PFSK-1 (cell line): ENCODE measurements around the gene BPIFA1.

Source experiments
- FOXP2 ChIP-seq: optimal IDR thresholded peaks from 2 replicates; pipeline ENCODE3; 2011; ENCODE audit warnings: borderline replicate concordance, control low read depth, inconsistent platforms; ENCODE audit not compliant: insufficient read depth; ENCODE audit errors: extremely low read length, extremely low read depth
- POLR2AphosphoS5 ChIP-seq: IDR thresholded peaks from 2 replicates; pipeline ENCODE4 v1.6.1; 2012; ENCODE audit warnings: low read depth, mild to moderate bottlenecking, control low read depth, low read length, moderate library complexity
- SIN3A ChIP-seq: IDR thresholded peaks from 2 replicates; pipeline ENCODE4 v1.6.1; 2012; ENCODE audit warnings: mild to moderate bottlenecking, low read length, moderate library complexity, borderline replicate concordance; ENCODE audit not compliant: insufficient read depth
- TAF1 ChIP-seq: IDR thresholded peaks from 2 replicates; pipeline ENCODE4 v1.6.1; 2012; ENCODE audit warnings: low read length, control low read depth, borderline replicate concordance; ENCODE audit not compliant: insufficient read depth
- TF ChIP-seq, protein P1 (sequence below), 2 experiments: IDR thresholded peaks; 2 replicates each; pipeline versions ENCODE4 v1.6.1 to v1.8.0; 2011 to 2012; ENCODE audit warnings: low read depth in 2 of 2, low read length in 2 of 2, control low read depth in 1 of 2, inconsistent platforms in 1 of 2, mild to moderate bottlenecking in 1 of 2, moderate library complexity in 1 of 2; ENCODE audit not compliant: insufficient read depth in 1 of 2

DNA sequence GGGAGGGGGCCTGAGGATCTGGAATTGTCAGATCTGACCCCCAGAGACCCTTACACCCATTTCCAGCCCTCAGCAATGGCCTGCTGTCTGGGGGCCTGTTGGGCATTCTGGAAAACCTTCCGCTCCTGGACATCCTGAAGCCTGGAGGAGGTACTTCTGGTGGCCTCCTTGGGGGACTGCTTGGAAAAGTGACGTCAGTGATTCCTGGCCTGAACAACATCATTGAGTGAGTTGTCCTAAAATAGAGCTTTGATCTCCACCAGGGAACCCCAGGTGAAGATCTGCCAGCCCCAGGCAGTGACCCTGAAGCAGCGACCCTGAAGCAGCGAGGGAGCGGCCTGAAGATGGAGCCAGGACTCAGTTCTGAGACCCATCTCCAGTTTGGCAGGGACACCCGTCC is 2.2 kb downstream of the BPIFA1 start:
- TF ChIP-seq, protein P1, sequence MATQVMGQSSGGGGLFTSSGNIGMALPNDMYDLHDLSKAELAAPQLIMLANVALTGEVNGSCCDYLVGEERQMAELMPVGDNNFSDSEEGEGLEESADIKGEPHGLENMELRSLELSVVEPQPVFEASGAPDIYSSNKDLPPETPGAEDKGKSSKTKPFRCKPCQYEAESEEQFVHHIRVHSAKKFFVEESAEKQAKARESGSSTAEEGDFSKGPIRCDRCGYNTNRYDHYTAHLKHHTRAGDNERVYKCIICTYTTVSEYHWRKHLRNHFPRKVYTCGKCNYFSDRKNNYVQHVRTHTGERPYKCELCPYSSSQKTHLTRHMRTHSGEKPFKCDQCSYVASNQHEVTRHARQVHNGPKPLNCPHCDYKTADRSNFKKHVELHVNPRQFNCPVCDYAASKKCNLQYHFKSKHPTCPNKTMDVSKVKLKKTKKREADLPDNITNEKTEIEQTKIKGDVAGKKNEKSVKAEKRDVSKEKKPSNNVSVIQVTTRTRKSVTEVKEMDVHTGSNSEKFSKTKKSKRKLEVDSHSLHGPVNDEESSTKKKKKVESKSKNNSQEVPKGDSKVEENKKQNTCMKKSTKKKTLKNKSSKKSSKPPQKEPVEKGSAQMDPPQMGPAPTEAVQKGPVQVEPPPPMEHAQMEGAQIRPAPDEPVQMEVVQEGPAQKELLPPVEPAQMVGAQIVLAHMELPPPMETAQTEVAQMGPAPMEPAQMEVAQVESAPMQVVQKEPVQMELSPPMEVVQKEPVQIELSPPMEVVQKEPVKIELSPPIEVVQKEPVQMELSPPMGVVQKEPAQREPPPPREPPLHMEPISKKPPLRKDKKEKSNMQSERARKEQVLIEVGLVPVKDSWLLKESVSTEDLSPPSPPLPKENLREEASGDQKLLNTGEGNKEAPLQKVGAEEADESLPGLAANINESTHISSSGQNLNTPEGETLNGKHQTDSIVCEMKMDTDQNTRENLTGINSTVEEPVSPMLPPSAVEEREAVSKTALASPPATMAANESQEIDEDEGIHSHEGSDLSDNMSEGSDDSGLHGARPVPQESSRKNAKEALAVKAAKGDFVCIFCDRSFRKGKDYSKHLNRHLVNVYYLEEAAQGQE (IDR thresholded peaks at IDR 0.05; ENCODE audit: insufficient read depth in 1 of 2, low read depth in 2 of 2, low read length in 2 of 2), result no peak
- TF ChIP-seq POLR2AphosphoS5 (no peak), SIN3A (no peak), TAF1 (no peak), FOXP2 (no peak)
